ENCODE results near the gene CCDC68.

CCDC68 gene

DNA sequence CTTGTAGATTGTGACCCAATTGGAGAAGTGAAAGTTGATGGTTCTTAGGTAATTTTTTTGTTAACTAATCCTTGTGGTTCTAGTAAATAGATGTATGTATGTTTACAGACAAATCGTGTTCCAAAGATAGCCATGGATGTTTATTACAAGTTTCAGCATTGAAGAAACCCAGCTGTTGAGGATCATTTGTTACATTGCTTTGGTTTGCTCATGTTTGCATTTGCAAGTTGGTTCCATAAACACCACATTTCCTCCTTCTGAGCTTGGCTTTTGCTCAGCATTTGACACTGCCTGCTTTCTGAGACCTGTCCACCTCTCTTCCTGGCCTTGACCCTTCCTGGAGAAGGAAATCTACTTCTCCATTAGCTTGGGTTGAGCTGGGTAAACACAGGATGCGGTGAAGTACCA lies 1.8 kb upstream of the CCDC68 start:
- no peak for DNase-seq (ENCODE audit: low spot score)

- no peak for DNase-seq (ENCODE audit: low spot score)
Measured at GRCh38 chr18:54960197-54960596, 936 bp upstream of the CCDC68 start.

DNA sequence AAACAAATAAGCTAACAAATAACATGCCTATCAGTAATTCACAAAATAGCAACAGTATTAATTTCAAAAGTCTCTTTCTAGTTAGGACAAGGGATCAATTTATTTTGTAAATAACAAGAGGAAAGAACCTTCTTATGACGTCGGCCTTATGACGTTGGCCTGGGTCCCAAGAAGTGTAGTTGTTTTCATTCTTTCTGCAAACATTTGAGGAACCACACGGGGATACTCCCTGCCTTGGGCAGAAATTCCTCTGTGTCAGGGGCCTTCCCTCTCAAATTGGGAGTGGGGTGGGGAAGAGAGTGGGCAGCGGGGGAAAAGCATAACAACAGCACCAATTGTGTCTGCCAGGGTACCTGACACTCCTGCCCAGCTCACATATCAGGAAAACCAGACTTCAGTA lies 1.3 kb downstream of the CCDC68 start:
- no peak for DNase-seq (ENCODE audit: low spot score)

DNA sequence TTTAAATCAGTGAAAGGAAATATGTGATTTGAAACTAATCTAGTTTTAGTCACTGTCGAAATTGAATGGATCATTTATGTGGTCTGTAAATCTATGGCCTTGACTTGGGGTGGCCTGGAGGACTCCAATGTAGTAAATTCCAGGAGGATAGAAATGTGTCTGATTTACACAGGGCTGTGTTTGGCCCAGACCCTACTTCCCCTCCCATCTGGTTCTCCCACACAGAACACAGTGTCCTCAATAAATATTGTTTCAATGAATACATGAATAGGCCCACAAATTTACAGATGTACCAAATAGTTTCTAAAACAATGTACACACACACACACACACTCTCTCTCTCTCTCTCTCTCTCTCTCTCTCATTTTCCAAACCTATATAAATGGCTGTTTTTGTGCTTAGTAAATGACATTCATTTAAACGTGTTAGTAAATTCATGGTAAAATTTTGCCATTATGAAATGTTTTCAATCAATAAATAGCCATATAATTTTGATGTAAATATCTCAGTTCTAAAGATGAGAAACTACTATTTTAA lies 1.9 kb downstream of the CCDC68 start:
- no peak for DNase-seq (ENCODE audit: low spot score)

DNA sequence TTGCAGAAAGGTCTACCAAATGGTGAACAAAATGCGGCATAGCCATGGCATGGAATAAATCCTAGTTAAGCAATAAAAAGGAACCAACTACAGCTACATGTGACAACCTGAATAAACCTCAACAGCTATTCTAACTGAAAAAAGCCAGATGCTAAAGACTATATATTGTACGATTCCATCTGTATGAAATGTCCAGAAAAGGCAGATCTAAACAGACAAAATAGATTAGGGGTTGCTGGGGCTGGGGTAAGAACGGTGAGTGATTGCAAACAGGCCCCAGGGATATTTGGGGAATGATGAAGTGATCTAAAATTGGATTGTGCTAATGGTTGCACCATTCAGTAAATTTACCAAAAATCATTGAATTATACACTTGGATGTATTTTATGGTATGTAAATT lies 2.8 kb downstream of the CCDC68 start:
- DNase-seq (ENCODE audit: low spot score) = no peak

DNA sequence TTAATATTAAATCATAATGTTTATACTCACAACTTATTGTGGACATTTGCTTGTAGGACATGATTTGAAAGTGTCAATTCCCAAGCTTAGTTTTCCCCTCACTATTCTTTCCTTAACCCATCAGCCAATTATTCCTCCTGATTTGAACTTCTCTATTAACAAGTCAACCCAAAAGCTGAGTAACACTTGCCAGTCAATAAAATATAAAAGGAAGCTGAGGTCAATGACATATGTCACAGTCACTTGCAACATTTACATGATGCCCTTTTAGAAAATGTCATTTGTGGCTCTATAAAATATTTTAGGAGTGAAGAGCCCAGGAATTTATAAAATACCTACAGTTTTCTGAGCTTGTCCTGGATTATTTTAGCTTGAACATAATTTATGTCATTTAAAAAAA lies 7.2 kb downstream of the CCDC68 start:
- DNase-seq (ENCODE audit: low spot score) = no peak

- no peak for DNase-seq (ENCODE audit: low spot score)
Measured at GRCh38 chr18:54950221-54950620, 9.0 kb downstream of the CCDC68 start.

DNA sequence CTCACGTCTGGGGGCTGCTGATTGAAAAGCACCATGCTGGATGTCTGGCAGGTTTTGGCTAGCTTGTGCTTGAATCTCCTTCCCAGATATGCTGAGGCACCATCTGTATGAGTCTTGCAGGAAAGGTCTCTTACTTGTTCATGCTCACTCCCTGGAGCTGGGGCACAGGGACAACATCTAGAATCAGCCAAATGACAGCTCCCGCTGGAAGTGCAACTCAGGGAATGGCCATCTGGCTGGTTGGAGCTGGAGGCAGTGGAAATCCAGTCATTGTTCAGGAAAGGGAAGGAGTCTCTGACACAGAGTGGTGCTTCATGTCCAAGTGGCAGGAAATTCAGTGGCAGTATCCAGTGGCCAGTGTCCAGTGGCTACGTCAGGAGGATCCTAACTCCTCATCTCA lies 9.7 kb downstream of the CCDC68 start:
- no peak for DNase-seq (ENCODE audit: low spot score)

DNA sequence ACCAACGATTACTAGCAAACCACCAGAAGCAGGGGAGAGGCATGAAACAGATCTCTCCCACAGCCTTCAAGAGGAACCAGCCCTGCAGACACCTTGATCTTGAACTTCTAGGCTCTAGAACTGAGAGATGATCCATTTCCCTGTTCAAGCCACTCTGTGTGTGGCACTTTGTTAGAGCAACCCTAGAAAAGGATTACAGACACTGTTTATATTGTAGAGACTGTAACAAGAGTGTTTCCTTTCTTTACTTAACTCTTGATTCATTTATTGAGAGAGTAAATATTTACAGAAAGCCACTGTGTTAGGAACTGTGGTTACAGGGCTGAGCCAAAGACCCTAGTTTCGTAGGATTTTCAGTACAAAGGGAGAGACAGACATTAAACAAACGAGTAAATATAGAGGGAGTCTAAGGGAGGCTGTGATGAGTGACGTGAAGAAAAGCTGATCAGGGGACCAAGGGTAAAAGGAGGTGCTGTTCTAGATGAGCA lies 10.9 kb downstream of the CCDC68 start:
- no peak for DNase-seq (ENCODE audit: low spot score)

- no peak for DNase-seq (ENCODE audit: low spot score)
Measured at GRCh38 chr18:54947091-54947490, 12.2 kb downstream of the CCDC68 start.

DNA sequence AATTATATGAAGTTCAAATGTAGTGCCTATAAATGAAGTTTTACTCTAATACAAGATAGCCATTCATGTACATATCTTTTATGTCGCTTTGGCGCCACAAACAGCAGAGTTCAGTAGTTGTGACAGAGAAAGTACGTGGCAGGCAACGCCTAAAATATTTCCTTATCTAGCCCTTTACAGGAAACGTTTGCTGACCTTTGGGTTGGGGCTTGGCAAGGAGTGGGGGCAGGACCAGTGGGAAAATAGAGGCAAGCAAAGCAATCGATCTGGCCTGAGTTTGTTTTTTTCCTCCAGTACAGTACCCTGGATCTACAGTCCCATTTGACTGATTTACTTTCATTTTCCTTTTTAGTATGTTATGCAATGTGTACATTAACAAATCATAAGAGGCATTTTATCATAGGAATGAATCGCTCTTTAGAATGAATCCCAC lies 13.1 kb downstream of the CCDC68 start:
- DNase-seq (ENCODE audit: low spot score) = no peak

DNA sequence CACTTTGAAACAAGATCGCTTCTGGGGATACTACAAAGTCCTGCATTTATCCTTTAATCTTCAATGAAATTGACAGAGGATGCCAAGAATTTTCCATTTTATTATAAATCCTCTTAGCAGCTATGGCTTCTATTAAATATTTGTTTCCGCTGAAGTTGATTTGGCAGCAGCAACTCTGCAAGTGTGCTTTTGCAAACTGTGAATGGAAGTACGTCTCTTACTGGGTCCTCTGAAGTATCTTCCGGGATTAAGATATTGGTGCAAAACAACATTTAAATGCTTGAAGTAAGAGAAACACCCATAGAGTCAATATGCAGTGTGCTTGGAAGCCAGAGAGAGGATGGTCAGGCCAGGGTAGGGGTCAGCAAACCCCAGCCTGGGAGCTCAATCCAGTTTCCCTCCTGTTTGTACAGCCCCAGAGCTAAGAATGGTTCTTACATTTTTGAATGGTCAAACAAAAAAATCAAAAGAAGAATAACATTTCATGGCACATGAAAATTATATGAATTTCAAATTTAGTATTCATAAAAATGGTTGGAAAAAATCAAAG lies 13.6 kb downstream of the CCDC68 start:
- no peak for DNase-seq (ENCODE audit: low spot score)

DNA sequence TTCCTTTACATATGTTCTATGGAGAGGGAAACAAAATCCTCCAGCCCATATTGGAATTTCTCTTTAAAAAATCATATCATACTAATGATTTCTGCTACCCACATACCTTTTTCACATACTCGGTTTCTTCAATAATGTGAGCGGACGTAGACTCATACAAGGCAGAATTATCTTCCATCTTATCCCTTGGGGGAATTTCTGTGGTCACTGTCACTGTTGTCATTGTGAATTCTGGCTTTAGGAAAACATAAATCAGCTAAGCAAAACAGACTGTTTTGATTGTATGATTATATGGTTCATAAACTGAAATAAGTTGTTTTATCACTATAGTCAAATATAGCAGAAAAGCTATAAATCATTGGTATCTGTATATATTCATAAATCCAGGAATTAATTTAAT lies 16.7 kb downstream of the CCDC68 start:
- DNase-seq (ENCODE audit: low spot score) = no peak

DNA sequence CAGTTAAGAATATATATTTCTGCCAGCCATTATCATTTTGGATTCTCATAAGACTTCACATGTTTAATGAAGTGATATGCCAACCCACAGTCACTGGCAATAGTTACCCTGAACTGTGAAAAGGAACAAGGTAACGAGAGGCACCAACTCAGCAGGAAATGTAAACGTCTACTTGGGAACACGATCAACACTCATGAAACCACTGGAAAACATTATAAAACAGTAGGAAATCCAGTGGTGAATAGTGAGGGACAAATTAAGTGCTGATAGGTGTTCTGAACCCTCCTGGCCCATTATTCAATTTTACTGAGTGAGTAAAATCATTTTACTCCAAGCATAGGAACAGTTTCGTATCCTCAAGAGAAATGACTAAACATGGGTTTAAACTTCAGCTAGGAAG lies 17.1 kb downstream of the CCDC68 start:
- no peak for DNase-seq (ENCODE audit: low spot score)

DNA sequence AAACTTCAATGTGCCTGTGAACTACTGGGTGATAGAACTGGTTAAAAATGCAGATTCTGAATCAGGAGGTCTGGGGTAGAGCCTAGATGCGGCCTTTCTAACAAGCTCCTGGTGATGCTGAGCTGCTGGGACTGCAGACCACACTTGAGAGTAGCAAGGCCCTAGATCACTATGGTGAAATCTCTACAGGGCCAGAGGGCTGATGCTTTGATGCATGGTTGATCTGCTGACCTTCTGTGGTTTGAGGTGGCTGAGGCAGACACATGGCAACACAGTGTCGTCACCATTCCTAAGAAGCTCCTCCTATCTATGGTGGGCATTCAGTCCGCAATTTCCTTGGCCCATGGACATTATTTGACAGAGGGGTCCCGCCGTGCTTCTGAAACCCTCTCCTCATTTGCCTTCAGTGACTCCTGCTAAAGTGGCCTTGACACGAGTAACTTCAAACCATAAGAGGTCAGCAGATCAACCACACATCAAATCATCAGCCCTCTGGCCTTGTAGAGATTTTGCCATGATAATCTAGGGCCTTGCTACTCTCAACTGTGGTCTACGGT lies 19.8 kb downstream of the CCDC68 start:
- DNase-seq (ENCODE audit: low spot score) = no peak

DNA sequence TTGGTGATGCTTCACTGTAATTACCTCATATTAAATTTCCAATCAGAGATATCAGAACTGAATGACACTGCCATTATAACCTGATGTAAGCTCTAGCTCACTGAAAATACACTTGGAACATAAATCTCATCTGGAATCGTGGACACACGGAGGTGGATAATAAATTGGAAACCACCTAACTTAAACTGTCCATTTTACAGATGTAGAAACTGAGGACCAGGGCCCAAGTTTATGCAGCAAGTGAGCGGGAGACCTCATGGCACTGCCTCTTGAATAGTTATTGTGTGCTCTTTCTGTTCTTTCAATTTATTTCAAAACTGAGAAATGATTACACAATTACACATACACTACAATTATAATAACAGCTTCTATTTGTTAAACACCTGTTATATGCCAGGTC lies 20.8 kb downstream of the CCDC68 start:
- no peak for DNase-seq (ENCODE audit: low spot score)

DNA sequence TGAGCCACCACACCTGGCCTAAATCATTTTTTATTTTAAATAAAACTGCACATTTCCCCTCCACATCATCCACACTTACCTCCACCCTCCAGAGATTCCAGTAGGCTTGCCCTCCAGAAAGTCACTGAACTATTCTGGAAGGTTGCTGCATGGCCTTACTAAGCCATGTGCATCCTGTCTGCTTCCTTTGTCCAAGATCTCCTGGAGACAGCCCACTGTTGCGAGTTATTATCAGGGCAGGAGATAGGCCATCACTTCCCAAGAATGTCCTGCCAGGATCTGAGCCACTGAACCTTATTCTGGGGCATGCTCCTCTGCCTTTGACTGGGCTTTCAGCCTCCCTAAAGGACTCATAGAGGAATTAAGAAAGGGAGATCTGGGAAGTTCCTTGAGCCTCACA lies 26.8 kb downstream of the CCDC68 start:
- no peak for DNase-seq (ENCODE audit: low spot score)

DNA sequence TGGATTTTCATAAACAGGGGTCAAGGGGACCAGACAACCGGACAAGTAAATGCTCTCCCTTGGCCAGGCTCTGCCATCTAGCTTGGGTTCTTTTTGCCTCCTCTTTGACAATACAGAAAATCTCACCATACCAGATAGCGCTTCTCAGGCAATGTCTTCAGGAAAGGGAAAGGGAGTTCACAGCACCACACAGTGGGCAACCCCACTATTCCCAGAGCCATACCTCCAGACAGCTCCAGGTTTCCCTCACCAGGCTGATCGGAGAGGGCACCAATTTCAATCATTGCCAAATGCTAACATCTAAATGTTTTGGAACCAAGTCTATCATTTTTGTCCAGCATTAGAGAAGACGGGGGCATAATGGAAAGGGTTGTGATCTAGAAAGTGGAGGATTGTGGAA lies 28.1 kb downstream of the CCDC68 start:
- no peak for DNase-seq (ENCODE audit: low spot score)

- no peak for DNase-seq (ENCODE audit: low spot score)
Measured at GRCh38 chr18:54928236-54928635, 31.0 kb downstream of the CCDC68 start.

DNA sequence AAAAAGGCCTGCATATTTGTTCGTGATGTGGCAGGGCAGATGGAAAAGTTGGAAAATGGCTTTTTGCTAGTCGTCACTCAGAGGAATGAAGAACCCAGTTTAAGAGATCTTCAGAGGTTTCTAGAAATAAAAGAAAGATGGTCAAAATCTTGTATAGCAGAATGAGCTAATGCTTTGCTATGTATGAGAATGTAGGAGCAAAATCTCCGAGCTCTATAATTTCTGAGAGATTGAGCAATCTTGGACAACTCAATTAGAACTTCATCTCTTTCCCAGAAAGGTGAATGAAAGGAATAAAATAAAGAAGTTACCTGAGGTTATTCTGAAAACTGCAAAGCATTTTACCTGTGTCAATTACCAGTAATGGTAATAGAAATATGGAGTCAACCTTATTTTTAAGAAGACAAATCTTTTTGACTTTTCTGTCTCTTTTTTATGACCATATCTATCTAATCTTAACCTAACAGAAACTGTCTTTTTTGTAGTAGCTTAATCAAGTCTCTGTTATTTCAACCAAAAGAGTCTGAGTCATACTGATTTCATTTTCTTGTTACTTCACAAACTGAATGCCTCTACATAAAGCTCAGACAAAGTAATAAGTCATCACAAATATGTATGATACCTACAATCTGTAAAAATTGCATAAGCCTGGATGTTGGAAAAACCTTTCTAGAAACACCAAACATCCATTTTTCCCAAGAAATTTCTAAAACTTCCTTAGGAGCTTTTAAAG lies 32.5 kb downstream of the CCDC68 start:
- DNase-seq (ENCODE audit: low spot score) = no peak

- DNase-seq (ENCODE audit: low spot score) = no peak
Measured at GRCh38 chr18:54924948-54925347, 34.3 kb downstream of the CCDC68 start.

DNA sequence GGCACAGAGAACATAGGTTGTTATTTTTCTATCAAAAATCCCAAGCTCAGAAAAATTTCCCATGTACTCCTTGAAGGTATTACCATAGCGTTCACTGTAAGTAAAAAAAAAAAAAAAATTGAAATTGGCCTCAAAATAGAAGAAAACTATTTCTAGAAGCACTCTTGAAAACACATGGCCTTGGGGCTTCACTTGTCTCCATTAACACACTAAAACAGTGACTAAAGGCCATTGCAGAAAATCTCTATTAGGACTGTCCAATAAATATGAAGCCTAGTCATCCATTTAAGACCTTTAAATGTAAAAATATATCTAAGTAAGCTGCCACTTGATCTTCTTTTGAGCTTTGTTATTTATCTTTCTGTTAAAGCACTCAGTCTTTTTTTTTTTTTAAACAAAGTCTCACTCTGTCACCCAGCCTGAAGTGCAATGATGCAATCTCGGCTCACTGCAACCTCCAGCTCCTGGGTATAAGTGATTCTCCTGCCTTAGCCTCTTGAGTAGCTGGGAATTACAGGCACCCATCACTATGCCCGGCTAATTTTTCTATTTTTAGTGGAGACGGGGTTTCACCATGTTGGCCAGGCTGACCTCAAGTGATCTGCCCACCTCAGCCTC lies 35.8 kb downstream of the CCDC68 start:
- DNase-seq (ENCODE audit: low spot score) = no peak

GRCh38 chr18:54919412-54919811 lies 39.8 kb downstream of the CCDC68 start:
- DNase-seq (ENCODE audit: low spot score) = no peak

Data from putamen (tissue), 1 donor.